Measurements from ENCODE around the gene GALNT18.

Gene GALNT18

GRCh38 chr11:11486423-11486822, 135.4 kb downstream of the GALNT18 start:
- no peak for DNase-seq

- peak; percentile 22 for DNase-seq
These were observed 135.8 kb downstream of the GALNT18 start for GRCh38 chr11:11486002-11486401.

GRCh38 chr11:11483627-11484026, 138.2 kb downstream of the GALNT18 start:
- DNase-seq, result no peak

- DNase-seq, result no peak
These were observed 139.1 kb downstream of the GALNT18 start for GRCh38 chr11:11482730-11483129.

GRCh38 chr11:11481371-11481770, 140.4 kb downstream of the GALNT18 start:
- DNase-seq, result no peak

- no peak for DNase-seq
These were observed 140.8 kb downstream of the GALNT18 start for GRCh38 chr11:11480971-11481370.

- DNase-seq, result no peak
These were observed 143.1 kb downstream of the GALNT18 start for GRCh38 chr11:11478687-11479086.

GRCh38 chr11:11477695-11478420, 143.9 kb downstream of the GALNT18 start:
- DNase-seq, result no peak

GRCh38 chr11:11476971-11477645, 144.7 kb downstream of the GALNT18 start:
- DNase-seq, result peak; percentile 22

- no peak for DNase-seq
These were observed 145.3 kb downstream of the GALNT18 start for GRCh38 chr11:11476499-11476898.

- no peak for DNase-seq
These were observed 149.7 kb downstream of the GALNT18 start for GRCh38 chr11:11472106-11472505.

- DNase-seq, result no peak
These were observed 150.6 kb downstream of the GALNT18 start for GRCh38 chr11:11471201-11471600.

GRCh38 chr11:11468954-11469353, 152.9 kb downstream of the GALNT18 start:
- no peak for DNase-seq

GRCh38 chr11:11467312-11467711, 154.5 kb downstream of the GALNT18 start:
- DNase-seq, result peak; percentile 6

- no peak for DNase-seq
These were observed 157.2 kb downstream of the GALNT18 start for GRCh38 chr11:11464555-11464954.

GRCh38 chr11:11463405-11463804, 158.4 kb downstream of the GALNT18 start:
- no peak for DNase-seq

- no peak for DNase-seq
These were observed 160.3 kb downstream of the GALNT18 start for GRCh38 chr11:11461473-11461872.

- DNase-seq, result no peak
These were observed 162.2 kb downstream of the GALNT18 start for GRCh38 chr11:11459578-11459977.

GRCh38 chr11:11458485-11458884, 163.3 kb downstream of the GALNT18 start:
- DNase-seq, result no peak

- DNase-seq, result no peak
These were observed 163.8 kb downstream of the GALNT18 start for GRCh38 chr11:11458001-11458400.

- no peak for DNase-seq
These were observed 164.9 kb downstream of the GALNT18 start for GRCh38 chr11:11456866-11457265.

- DNase-seq, result no peak
These were observed 167.1 kb downstream of the GALNT18 start for GRCh38 chr11:11454671-11455223.

- peak; percentile 5 for DNase-seq
These were observed 170.3 kb downstream of the GALNT18 start for GRCh38 chr11:11451501-11452005.

- no peak for DNase-seq
These were observed 171.0 kb downstream of the GALNT18 start for GRCh38 chr11:11450744-11451362.
